Endothelial cell of umbilical vein (primary cell): ENCODE measurements around the gene MYL3. TPM values are rescaled to one million over a fixed set of nuclear protein-coding genes. Genes with fewer than 3 reads are reported as not detected.

Experiments used
- BruUV-seq: library from RNA; stranded (reverse); fragments of 400-500 nt; replicated peaks from 2 replicates; lab custom pipeline; 2021; lab: Mats Ljungman, UMichigan
- CTCF ChIA-PET: fragments of 300-600, 350-600 bp; sonication (Branson Sonifier 250); formaldehyde crosslinking; loops from one replicate; lab custom pipeline; 2021; ENCODE audit warnings: antibody characterized with exemption, inconsistent platforms; lab: Charles Lee
- POLR2A ChIA-PET: fragments of 300-600, 350-600 bp; sonication (Branson Sonifier 250); formaldehyde crosslinking; loops from one replicate; lab custom pipeline; 2021; ENCODE audit warnings: antibody characterized with exemption, inconsistent platforms; lab: Charles Lee
- DNase-seq: peaks from one replicate; pipeline ENCODE4 v3.0.0-alpha.2; 2011; ENCODE audit warnings: low read depth, low spot score
- FAIRE-seq: peaks from 2 replicates; lab custom pipeline; 2011; peaks lifted over from hg19 to GRCh38; lab: Jason Lieb, UNC
- H2AFZ ChIP-seq: 2 replicates; pipeline ENCODE4 v1.6.0; 2012; ENCODE audit warnings: low read depth, low read length, control low read depth, inconsistent platforms
- H3K27ac ChIP-seq: 2 replicates; pipeline ENCODE4 v1.5.1; 2011; ENCODE audit warnings: low read depth, mild to moderate bottlenecking, control low read depth, low read length, moderate library complexity; ENCODE audit not compliant: insufficient read depth
- H3K27me3 ChIP-seq, 2 experiments: 2 replicates each; pipeline versions ENCODE4 v1.6.0 to v1.6.1; 2011; ENCODE audit warnings: low read length in 2 of 2, mixed read lengths in 1 of 2; ENCODE audit not compliant: control insufficient read depth in 2 of 2, insufficient read depth in 2 of 2
- H3K36me3 ChIP-seq, 2 experiments: 2 replicates in 1 of 2; 3 replicates in 1 of 2; pipeline ENCODE4 v1.5.1; 2011; ENCODE audit warnings: low read length in 2 of 2, mild to moderate bottlenecking in 1 of 2, moderate library complexity in 1 of 2; ENCODE audit not compliant: control insufficient read depth in 2 of 2, insufficient read depth in 2 of 2; ENCODE audit errors: extremely low read depth in 1 of 2
- H3K4me1 ChIP-seq: 3 replicates; pipeline ENCODE4 v1.5.1; 2011; ENCODE audit warnings: mild to moderate bottlenecking, low read length; ENCODE audit not compliant: control insufficient read depth, insufficient read depth; ENCODE audit errors: extremely low read depth
- H3K4me2 ChIP-seq: 2 replicates; pipeline ENCODE4 v1.6.1; 2011; ENCODE audit warnings: low read length, control low read depth, mixed read lengths; ENCODE audit not compliant: insufficient read depth
- H3K4me3 ChIP-seq, 3 experiments: fragments of 200-600 bp in 1 of 3; sonication (generic), shearing (Covaris generic) in 1 of 3; replicated peaks in 1 of 3; 2 replicates each; pipeline ENCODE4 v1.5.1; 2011 to 2016; ENCODE audit warnings: control low read depth in 3 of 3, low read length in 3 of 3, mild to moderate bottlenecking in 2 of 3, inconsistent platforms in 1 of 3, low read depth in 1 of 3, moderate library complexity in 1 of 3; ENCODE audit not compliant: insufficient read depth in 1 of 3
- H3K79me2 ChIP-seq: 2 replicates; pipeline ENCODE4 v1.6.0; 2012; ENCODE audit warnings: low read length, inconsistent platforms; ENCODE audit not compliant: control insufficient read depth, insufficient read depth
- H3K9ac ChIP-seq: replicated peaks from 2 replicates; pipeline ENCODE3; 2011; ENCODE audit warnings: low read length, control low read depth; ENCODE audit not compliant: insufficient read depth; ENCODE audit errors: extremely low read depth
- H3K9me1 ChIP-seq: replicated peaks from 3 replicates; pipeline ENCODE4 v1.6.0; 2011; ENCODE audit warnings: mild to moderate bottlenecking, low read length; ENCODE audit not compliant: control insufficient read depth, insufficient read depth; ENCODE audit errors: extremely low read depth
- H3K9me3 ChIP-seq: replicated peaks from 2 replicates; pipeline ENCODE4 v1.5.1; 2012; ENCODE audit warnings: low read length, inconsistent platforms; ENCODE audit not compliant: control insufficient read depth, insufficient read depth
- H4K20me1 ChIP-seq: replicated peaks from 2 replicates; pipeline ENCODE3; 2011; ENCODE audit warnings: mild to moderate bottlenecking, low read length; ENCODE audit not compliant: control insufficient read depth, insufficient read depth; ENCODE audit errors: extremely low read depth
- CTCF ChIP-seq, 2 donors: IDR thresholded peaks; 1 replicate in 1 of 2; 2 replicates in 1 of 2; pipeline ENCODE4 v1.5.1; 2011; ENCODE audit warnings: low read length in 2 of 2, mild to moderate bottlenecking in 2 of 2, moderate library complexity in 2 of 2, control low read depth in 1 of 2, inconsistent platforms in 1 of 2, low read depth in 1 of 2; ENCODE audit not compliant: insufficient read depth in 1 of 2; ENCODE audit errors: extremely low read depth in 1 of 2
- EZH2 ChIP-seq: IDR thresholded peaks from 2 replicates; pipeline ENCODE4 v1.6.1; 2012; ENCODE audit warnings: borderline replicate concordance, low read depth, mild to moderate bottlenecking, moderate library complexity, low read length, inconsistent platforms; ENCODE audit not compliant: severe bottlenecking
- FOS ChIP-seq: IDR thresholded peaks from 2 replicates; pipeline ENCODE4 v1.6.1; 2011; ENCODE audit warnings: mild to moderate bottlenecking, low read length, moderate library complexity, borderline replicate concordance; ENCODE audit not compliant: insufficient read depth
- GATA2 ChIP-seq: IDR thresholded peaks from 2 replicates; pipeline ENCODE4 v1.7.0; 2011; ENCODE audit warnings: low read depth, mild to moderate bottlenecking, moderate library complexity, mixed read lengths, low read length; ENCODE audit not compliant: insufficient read length, insufficient read depth
- JUN ChIP-seq: IDR thresholded peaks from 2 replicates; pipeline ENCODE4 v1.6.1; 2011; ENCODE audit warnings: borderline replicate concordance, low read depth; ENCODE audit not compliant: insufficient read length, insufficient read depth
- MYC ChIP-seq: IDR thresholded peaks from one replicate; pipeline ENCODE4 v1.6.1; 2011; ENCODE audit warnings: mild to moderate bottlenecking, low read depth, low read length
- POLR2A ChIP-seq: IDR thresholded peaks from 2 replicates; pipeline ENCODE4 v1.6.1; 2012; ENCODE audit warnings: low read depth, mild to moderate bottlenecking, control low read depth, low read length
- POLR2AphosphoS5 ChIP-seq: IDR thresholded peaks from 2 replicates; pipeline ENCODE4 v1.6.1; 2012; ENCODE audit warnings: low read depth, mild to moderate bottlenecking, control low read depth, low read length, moderate library complexity; ENCODE audit not compliant: insufficient read depth
- dilution Hi-C: fragments of 300-500 bp; cut with MboI; formaldehyde crosslinking; loops from one replicate; pipeline ENCODE4 v1.15.0; 2019; ENCODE audit warnings: low sequenced_read_pairs; ENCODE audit not compliant: extremely low pct_ligation_motif_present
- intact Hi-C: fragments of 100-400 bp; cut with micrococcal nuclease; formaldehyde crosslinking; loops from one replicate; pipeline ENCODE4 v1.10.0; 2022
- polyA plus RNA-seq, 4 experiments: library from polyadenylated mRNA; depleted of rRNA in 3 of 4; stranded (reverse) in 3 of 4; unstranded in 1 of 4; fragments of >200 nt; gene quantifications; 2 replicates each; pipeline versions ENCODE4 v1.2.1 to v1.2.3, GENCODE V29; 2011 to 2012; ENCODE audit warnings: missing spikeins in 1 of 4
- total RNA-seq: library from RNA; stranded (reverse); gene quantifications from 2 replicates; pipeline ENCODE4 v1.2.3, GENCODE V29; 2021
- TF ChIP-seq, protein P1 (sequence below): IDR thresholded peaks from 2 replicates; pipeline ENCODE4 v1.6.1; 2011; ENCODE audit not compliant: insufficient read depth, insufficient read length

Gene MYL3
- total and polyA plus RNA-seq, 2 donors (not counting 3 experiments of a cell fraction or from before 2014, with no cell fraction given): not detected

- POLR2A ChIA-PET: no interaction called here
- CTCF ChIA-PET: interaction anchor here (1.0 to 1.6 kb wide), 4 partner anchors 11 to 42 kb away, joined by 3 to 6 read pairs (median 4); partner anchors contain the start of gene PTH1R
- BruUV-seq: no TSS peak
- intact Hi-C loops: loop anchor here (10.0 kb wide), 1 partner anchor 405 kb away; no protein-coding TSS in a partner anchor
- Histone ChIP-seq H4K20me1 (no peaks in the 10 kb centered on the region), H3K4me1 (peaks cover 6% of the 10 kb centered on the region), H3K9ac (no peak overlapping the region), H3K27ac (no peak overlapping the region), H3K9me3 (no peaks in the 10 kb centered on the region), H3K36me3 (no peaks in the 10 kb centered on the region), H2AFZ (no peak overlapping the region), H3K79me2 (no peaks in the 10 kb centered on the region), H3K27me3 (peaks cover 7 to 9% of the 10 kb centered on the region in 2 experiments), H3K4me3 (no peak overlapping the region), H3K9me1 (no peaks in the 10 kb centered on the region), H3K4me2 (no peak overlapping the region)
- TF ChIP-seq EZH2 (no peak), JUN (no peak), CTCF (IDR thresholded peaks at IDR 0.05; ENCODE audit: extremely low read depth in 1 of 2, insufficient read depth in 1 of 2, low read depth in 1 of 2, low read length in 2 of 2) (no peak), GATA2 (no peak), MYC (no peak), POLR2AphosphoS5 (no peak), POLR2A (no peak), FOS (no peak)
- TF ChIP-seq, protein P1, sequence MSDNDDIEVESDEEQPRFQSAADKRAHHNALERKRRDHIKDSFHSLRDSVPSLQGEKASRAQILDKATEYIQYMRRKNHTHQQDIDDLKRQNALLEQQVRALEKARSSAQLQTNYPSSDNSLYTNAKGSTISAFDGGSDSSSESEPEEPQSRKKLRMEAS: no peak
- no peak for DNase-seq
- FAIRE-seq: no peak
- dilution Hi-C loops: no loop called here
Measured at GRCh38 chr3:46889381-46890110, 26.3 kb upstream of the MYL3 start.
